Activated naive CD8-positive, alpha-beta T cell treated with anti-CD3 and anti-CD28 coated beads, Interleukin-2, amount 10 ng/mL, durations not matched to agents 7 days and 5 days (primary cell): ENCODE measurements around the gene MDP1. TPM values are rescaled to one million over a fixed set of nuclear protein-coding genes. Genes with fewer than 3 reads are reported as not detected.

Source experiments
- ATAC-seq: fragments of 150-1000 bp; cut with Tn5 transposase; one replicate; pipeline ENCODE4 v1.10.0; 2021; ENCODE audit warnings: low read depth, moderate library complexity
- POLR2A ChIA-PET: fragments of 350-600 bp; sonication (Branson Sonifier 250); formaldehyde crosslinking; loops from one replicate; lab custom pipeline; 2021; ENCODE audit warnings: antibody characterized with exemption; lab: Charles Lee
- DNase-seq: peaks from one replicate; pipeline ENCODE4 v3.0.0; 2021
- H3K27ac Mint-ChIP-seq: one replicate; pipeline ENCODE4 v1.8.0; 2022; ENCODE audit warnings: mild to moderate bottlenecking, mixed read lengths
- H3K27me3 Mint-ChIP-seq: one replicate; pipeline ENCODE4 v1.8.0; 2022; ENCODE audit warnings: mild to moderate bottlenecking, moderate library complexity, mixed read lengths
- H3K36me3 Mint-ChIP-seq: one replicate; pipeline ENCODE4 v1.8.0; 2021; ENCODE audit warnings: mild to moderate bottlenecking, mixed read lengths
- H3K4me1 Mint-ChIP-seq: one replicate; pipeline ENCODE4 v1.8.0; 2021; ENCODE audit warnings: mixed read lengths
- H3K4me3 Mint-ChIP-seq: one replicate; pipeline ENCODE4 v1.8.0; 2022; ENCODE audit warnings: mild to moderate bottlenecking, moderate library complexity, mixed read lengths
- H3K9me3 Mint-ChIP-seq: one replicate; pipeline ENCODE4 v1.8.0; 2021; ENCODE audit warnings: mixed read lengths
- total RNA-seq, 2 experiments: library from RNA; stranded (reverse); gene quantifications; one replicate each; pipeline ENCODE4 v1.2.3, GENCODE V29; 2021

The MDP1 gene
- total RNA-seq = 10 to 100 TPM; 11.9 to 15.4 TPM

- Mint-ChIP-seq H3K4me3 (peak within 1 kb of the TSS; percentile 93), H3K27me3 (no peaks in the 10 kb centered on the region), H3K4me1 (peaks cover 38% of the 10 kb centered on the region), H3K27ac (peak within 1 kb of the TSS; percentile 98), H3K9me3 (no peaks in the 10 kb centered on the region), H3K36me3 (peaks cover 15% of the 10 kb centered on the region)
- ATAC-seq (peak; percentile 73), DNase-seq (peak; percentile 85)
- POLR2A ChIA-PET = interaction anchor here (0.6 to 2.1 kb wide), 21 partner anchors 12 to 215 kb away, joined by 3 to 21 read pairs (median 6); partner anchors contain the start of genes CBLN3, CIDEB, DCAF11 and DHRS1
Observed at GRCh38 chr14:24215495-24216344, at the start of gene MDP1. MDP1 (minus strand) TSS chr14:24216066; CDS start chr14:24215955, 111 bp downstream.

GRCh38 chr14:24264298-24264697 is 48.4 kb upstream of the MDP1 start:
- Mint-ChIP-seq H3K27me3 (no peaks in the 10 kb centered on the region), H3K9me3 (no peaks in the 10 kb centered on the region), H3K4me1 (peaks cover 3% of the 10 kb centered on the region), H3K4me3 (no peak overlapping the region), H3K27ac (no peak overlapping the region), H3K36me3 (peaks cover 6% of the 10 kb centered on the region)
- ATAC-seq (no peak), DNase-seq (no peak)
- POLR2A ChIA-PET = interaction anchor here (2.1 kb wide), 1 partner anchor 17 kb away, joined by 9 read pairs; no protein-coding TSS in a partner anchor

GRCh38 chr14:24263848-24264247 is 48.0 kb upstream of the MDP1 start:
- ATAC-seq = no peak
- Mint-ChIP-seq H3K9me3 (no peaks in the 10 kb centered on the region), H3K27ac (no peak overlapping the region), H3K4me1 (peaks cover 3% of the 10 kb centered on the region), H3K36me3 (peaks cover 6% of the 10 kb centered on the region), H3K4me3 (no peak overlapping the region), H3K27me3 (no peaks in the 10 kb centered on the region)
- POLR2A ChIA-PET = interaction anchor here (2.1 kb wide), 1 partner anchor 17 kb away, joined by 9 read pairs; no protein-coding TSS in a partner anchor
- DNase-seq = no peak

- Mint-ChIP-seq H3K4me3 (no peak within 1 kb of the TSS), H3K9me3 (no peaks in the 10 kb centered on the region), H3K36me3 (peaks cover 8% of the 10 kb centered on the region), H3K27ac (no peak within 1 kb of the TSS), H3K27me3 (no peaks in the 10 kb centered on the region), H3K4me1 (peaks cover 3% of the 10 kb centered on the region)
- DNase-seq = no peak
- peak; percentile 15 for ATAC-seq
- POLR2A ChIA-PET = interaction anchor here (1.3 to 2.1 kb wide), 2 partner anchors 8 to 16 kb away, joined by 3 to 9 read pairs; no protein-coding TSS in a partner anchor
Observed at GRCh38 chr14:24262821-24263733, 47.2 kb upstream of the MDP1 start, which contains the start of gene TGM1. TGM1 (minus strand) TSS chr14:24263177; CDS start chr14:24262352, 825 bp downstream.

GRCh38 chr14:24261969-24262327 is 46.1 kb upstream of the MDP1 start:
- Mint-ChIP-seq H3K4me3 (no peak overlapping the region), H3K36me3 (peaks cover 3% of the 10 kb centered on the region), H3K4me1 (no peaks in the 10 kb centered on the region), H3K27me3 (no peaks in the 10 kb centered on the region), H3K27ac (no peak overlapping the region), H3K9me3 (no peaks in the 10 kb centered on the region)
- ATAC-seq (no peak), DNase-seq (no peak)
- POLR2A ChIA-PET = interaction anchor here (1.3 to 2.1 kb wide), 2 partner anchors 9 to 15 kb away, joined by 3 to 9 read pairs; no protein-coding TSS in a partner anchor

- no peaks in the 10 kb centered on the region for H3K27me3 Mint-ChIP-seq
- POLR2A ChIA-PET = interaction anchor here (0.9 to 1.3 kb wide), 2 partner anchors 9 to 10 kb away, joined by 3 read pairs; partner anchors contain the start of gene RABGGTA
- H3K9me3 Mint-ChIP-seq = no peaks in the 10 kb centered on the region
- no peak overlapping the region for H3K4me3 Mint-ChIP-seq
- ATAC-seq (no peak), DNase-seq (no peak)
- H3K27ac Mint-ChIP-seq = no peak overlapping the region
- no peaks in the 10 kb centered on the region for H3K4me1 Mint-ChIP-seq
- H3K36me3 Mint-ChIP-seq = peaks cover 2% of the 10 kb centered on the region
Observed at GRCh38 chr14:24261256-24261968, 45.5 kb upstream of the MDP1 start.

GRCh38 chr14:24260780-24261157 is 44.9 kb upstream of the MDP1 start:
- H3K4me1 Mint-ChIP-seq = no peaks in the 10 kb centered on the region
- POLR2A ChIA-PET = interaction anchor here (0.9 kb wide), 1 partner anchor 11 kb away, joined by 3 read pairs; the partner anchor contains the start of gene RABGGTA
- no peaks in the 10 kb centered on the region for H3K9me3 Mint-ChIP-seq
- no peaks in the 10 kb centered on the region for H3K27me3 Mint-ChIP-seq
- peaks cover 2% of the 10 kb centered on the region for H3K36me3 Mint-ChIP-seq
- H3K27ac Mint-ChIP-seq = no peak overlapping the region
- DNase-seq (no peak), ATAC-seq (no peak)
- H3K4me3 Mint-ChIP-seq = no peak overlapping the region

GRCh38 chr14:24260026-24260779 is 44.3 kb upstream of the MDP1 start:
- Mint-ChIP-seq H3K36me3 (peaks cover 2% of the 10 kb centered on the region), H3K27me3 (no peaks in the 10 kb centered on the region), H3K4me1 (no peaks in the 10 kb centered on the region), H3K9me3 (no peaks in the 10 kb centered on the region), H3K4me3 (no peak overlapping the region), H3K27ac (no peak overlapping the region)
- POLR2A ChIA-PET = no interaction called here
- DNase-seq = no peak
- no peak for ATAC-seq

GRCh38 chr14:24259282-24260025 is 43.6 kb upstream of the MDP1 start:
- H3K27ac Mint-ChIP-seq = no peak overlapping the region
- no peak for ATAC-seq
- no peaks in the 10 kb centered on the region for H3K4me1 Mint-ChIP-seq
- H3K4me3 Mint-ChIP-seq = no peak overlapping the region
- H3K9me3 Mint-ChIP-seq = no peaks in the 10 kb centered on the region
- DNase-seq = no peak
- no peaks in the 10 kb centered on the region for H3K27me3 Mint-ChIP-seq
- H3K36me3 Mint-ChIP-seq = peaks cover 2% of the 10 kb centered on the region
- POLR2A ChIA-PET = interaction anchor here (0.9 kb wide), 1 partner anchor 12 kb away, joined by 5 read pairs; no protein-coding TSS in a partner anchor

GRCh38 chr14:24258548-24259265 is 42.8 kb upstream of the MDP1 start:
- H3K36me3 Mint-ChIP-seq = peaks cover 2% of the 10 kb centered on the region
- POLR2A ChIA-PET = interaction anchor here (0.9 to 1.1 kb wide), 2 partner anchors 11 to 12 kb away, joined by 3 to 5 read pairs; no protein-coding TSS in a partner anchor
- ATAC-seq (no peak), DNase-seq (no peak)
- H3K27ac Mint-ChIP-seq = no peak overlapping the region
- H3K27me3 Mint-ChIP-seq = no peaks in the 10 kb centered on the region
- no peak overlapping the region for H3K4me3 Mint-ChIP-seq
- H3K4me1 Mint-ChIP-seq = no peaks in the 10 kb centered on the region
- H3K9me3 Mint-ChIP-seq = no peaks in the 10 kb centered on the region

GRCh38 chr14:24258119-24258518 is 42.3 kb upstream of the MDP1 start:
- peaks cover 2% of the 10 kb centered on the region for H3K36me3 Mint-ChIP-seq

More at GRCh38 chr14:24258119-24258518, 42.3 kb upstream of the MDP1 start:
- H3K27me3 Mint-ChIP-seq = no peaks in the 10 kb centered on the region
- no peak overlapping the region for H3K27ac Mint-ChIP-seq
- DNase-seq (no peak), ATAC-seq (no peak)
- no peak overlapping the region for H3K4me3 Mint-ChIP-seq
- H3K9me3 Mint-ChIP-seq = no peaks in the 10 kb centered on the region
- no peaks in the 10 kb centered on the region for H3K4me1 Mint-ChIP-seq
- POLR2A ChIA-PET = interaction anchor here (1.1 kb wide), 1 partner anchor 12 kb away, joined by 3 read pairs; no protein-coding TSS in a partner anchor
